Panc1 (cell line): ENCODE data around the gene DDX1. TPM values are rescaled to one million over a fixed set of nuclear protein-coding genes. Genes with fewer than 3 reads are reported as not detected.

Experiments
- ATAC-seq: fragments of 200-7000 bp; cut with Tn5 transposase; 2 replicates; pipeline ENCODE4 v1.9.1; 2020; ENCODE audit warnings: mild to moderate bottlenecking, moderate library complexity
- BruUV-seq: library from RNA; stranded (reverse); fragments of 400-500 nt; replicated peaks from 2 replicates; lab custom pipeline; 2021; lab: Mats Ljungman, UMichigan
- CTCF ChIA-PET: fragments of 300-600 bp; sonication (Branson Sonifier 250); formaldehyde crosslinking; loops from one replicate; lab custom pipeline; 2022; ENCODE audit warnings: antibody characterized with exemption; lab: Charles Lee
- POLR2A ChIA-PET: fragments of 300-600 bp; sonication (Branson Sonifier 250); formaldehyde crosslinking; loops from one replicate; lab custom pipeline; 2022; ENCODE audit warnings: antibody characterized with exemption; lab: Charles Lee
- DNase-seq: peaks from one replicate; pipeline ENCODE4 v3.0.0-alpha.2; 2010; ENCODE audit warnings: low read depth, low spot score
- H3K27ac ChIP-seq: 2 replicates; pipeline ENCODE4 v1.5.1; 2011; ENCODE audit warnings: mild to moderate bottlenecking, low read length, inconsistent platforms
- H3K27me3 ChIP-seq: fragments of 200-500 bp; sonication (Bioruptor generic); 2 replicates; pipeline ENCODE4 v1.6.0; 2014; ENCODE audit warnings: low read length, inconsistent platforms; ENCODE audit not compliant: control insufficient read depth, insufficient read depth
- H3K36me3 ChIP-seq: fragments of 200-500 bp; sonication (Bioruptor generic); 2 replicates; pipeline ENCODE4 v1.5.1; 2014; ENCODE audit warnings: inconsistent platforms, mild to moderate bottlenecking, low read length, moderate library complexity; ENCODE audit not compliant: control insufficient read depth, insufficient read depth
- H3K4me1 ChIP-seq: 2 replicates; pipeline ENCODE4 v1.5.1; 2011; ENCODE audit warnings: inconsistent platforms, mild to moderate bottlenecking, low read length, moderate library complexity; ENCODE audit not compliant: control insufficient read depth, insufficient read depth
- H3K4me3 ChIP-seq, 2 experiments: 2 replicates each; pipeline ENCODE4 v1.5.1; 2011 to 2012; ENCODE audit warnings: low read depth in 2 of 2, low read length in 2 of 2, mild to moderate bottlenecking in 2 of 2, inconsistent platforms in 1 of 2, moderate library complexity in 1 of 2
- H3K9me3 ChIP-seq: fragments of 200-500 bp; sonication (Bioruptor generic); 2 replicates; pipeline ENCODE4 v1.5.1; 2014; ENCODE audit warnings: low read depth, mild to moderate bottlenecking, inconsistent platforms, low read length, moderate library complexity; ENCODE audit not compliant: control insufficient read depth, insufficient read depth
- POLR2AphosphoS5 ChIP-seq: IDR thresholded peaks from 2 replicates; pipeline ENCODE4 v1.6.1; 2012; ENCODE audit warnings: mild to moderate bottlenecking, low read depth, low read length, moderate library complexity
- SIN3A ChIP-seq: IDR thresholded peaks from 2 replicates; pipeline ENCODE4 v1.6.1; 2012; ENCODE audit warnings: low read depth, mild to moderate bottlenecking, low read length, moderate library complexity, borderline replicate concordance; ENCODE audit not compliant: insufficient read depth
- TCF7L2 ChIP-seq: IDR thresholded peaks from 2 replicates; pipeline ENCODE4 v1.6.1; 2011; ENCODE audit warnings: mild to moderate bottlenecking, low read depth, low read length, inconsistent platforms
- in situ Hi-C: cut with HindIII; loops from 2 replicates; pipeline ENCODE4 v1.10.0; 2016; ENCODE audit warnings: low sequenced_read_pairs, low pct_unique_long_range_greater_than_20kb
- intact Hi-C: fragments of 100-400 bp; cut with micrococcal nuclease; formaldehyde crosslinking; loops from one replicate; pipeline ENCODE4 v1.10.0; 2022; ENCODE audit not compliant: unreplicated experiment
- total RNA-seq: library from RNA; stranded (reverse); gene quantifications from one replicate; pipeline ENCODE4 v1.2.1, GENCODE V29; 2021; ENCODE audit not compliant: unreplicated experiment
- TF ChIP-seq, protein P1 (sequence below), 2 experiments: IDR thresholded peaks; 2 replicates each; pipeline ENCODE4 v1.6.1; 2011 to 2012; ENCODE audit warnings: low read depth in 2 of 2, control low read depth in 1 of 2, low read length in 1 of 2, mild to moderate bottlenecking in 1 of 2, moderate library complexity in 1 of 2; ENCODE audit not compliant: insufficient read depth in 1 of 2
- TF ChIP-seq, protein P2 (sequence below): fragments of 450-650 bp; IDR thresholded peaks from 2 replicates; pipeline ENCODE4 v1.5.1; 2017; ENCODE audit warnings: mild to moderate bottlenecking

Gene DDX1
- total RNA-seq, 1 experiment from 2014 or later = 102 TPM

DNA sequence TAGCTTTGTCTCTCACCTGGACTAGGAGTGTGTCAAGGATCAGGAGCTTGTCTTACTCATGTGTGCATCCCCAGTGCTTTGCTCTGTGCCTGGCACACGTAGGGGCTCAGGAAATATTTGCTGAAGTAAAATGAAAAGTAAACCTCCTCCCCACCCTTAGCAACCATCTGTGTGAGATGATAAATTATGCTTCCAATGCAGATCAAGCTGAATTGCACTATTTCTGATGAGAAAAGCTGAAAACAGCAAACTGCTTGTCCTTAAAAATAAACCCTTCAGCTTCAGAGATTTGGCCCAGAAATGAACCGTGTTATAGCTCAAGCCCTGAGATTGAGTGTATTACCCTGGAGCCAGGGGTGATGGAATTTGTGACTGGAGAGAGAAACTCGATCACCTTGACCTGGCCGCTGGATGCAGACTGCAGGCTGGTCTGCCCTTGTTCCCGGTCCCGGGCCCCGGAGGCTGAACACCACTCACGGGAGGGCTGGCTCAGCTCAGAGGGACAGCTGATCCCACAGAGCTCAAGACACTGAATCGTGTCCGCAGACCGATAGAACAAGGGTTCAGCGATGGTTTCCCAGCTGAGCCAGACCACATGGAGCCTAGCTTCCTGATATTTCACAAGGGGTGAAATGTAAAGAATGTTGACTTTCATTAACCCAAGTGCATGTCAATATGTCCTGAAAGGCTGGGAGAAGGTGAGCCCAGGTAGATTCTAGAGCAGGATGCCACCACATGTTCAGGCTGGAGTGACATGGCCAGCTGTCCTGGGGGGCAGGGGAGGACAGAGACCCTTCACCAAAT is 50.5 kb downstream of the DDX1 start:
- in situ Hi-C loops (no loop called here), intact Hi-C loops (no loop called here)
- DNase-seq (no peak), ATAC-seq (no peak)
- no peak for TF ChIP-seq TCF7L2
- TF ChIP-seq POLR2AphosphoS5 = no peak
- TF ChIP-seq SIN3A = no peak
- TF ChIP-seq, protein P1, sequence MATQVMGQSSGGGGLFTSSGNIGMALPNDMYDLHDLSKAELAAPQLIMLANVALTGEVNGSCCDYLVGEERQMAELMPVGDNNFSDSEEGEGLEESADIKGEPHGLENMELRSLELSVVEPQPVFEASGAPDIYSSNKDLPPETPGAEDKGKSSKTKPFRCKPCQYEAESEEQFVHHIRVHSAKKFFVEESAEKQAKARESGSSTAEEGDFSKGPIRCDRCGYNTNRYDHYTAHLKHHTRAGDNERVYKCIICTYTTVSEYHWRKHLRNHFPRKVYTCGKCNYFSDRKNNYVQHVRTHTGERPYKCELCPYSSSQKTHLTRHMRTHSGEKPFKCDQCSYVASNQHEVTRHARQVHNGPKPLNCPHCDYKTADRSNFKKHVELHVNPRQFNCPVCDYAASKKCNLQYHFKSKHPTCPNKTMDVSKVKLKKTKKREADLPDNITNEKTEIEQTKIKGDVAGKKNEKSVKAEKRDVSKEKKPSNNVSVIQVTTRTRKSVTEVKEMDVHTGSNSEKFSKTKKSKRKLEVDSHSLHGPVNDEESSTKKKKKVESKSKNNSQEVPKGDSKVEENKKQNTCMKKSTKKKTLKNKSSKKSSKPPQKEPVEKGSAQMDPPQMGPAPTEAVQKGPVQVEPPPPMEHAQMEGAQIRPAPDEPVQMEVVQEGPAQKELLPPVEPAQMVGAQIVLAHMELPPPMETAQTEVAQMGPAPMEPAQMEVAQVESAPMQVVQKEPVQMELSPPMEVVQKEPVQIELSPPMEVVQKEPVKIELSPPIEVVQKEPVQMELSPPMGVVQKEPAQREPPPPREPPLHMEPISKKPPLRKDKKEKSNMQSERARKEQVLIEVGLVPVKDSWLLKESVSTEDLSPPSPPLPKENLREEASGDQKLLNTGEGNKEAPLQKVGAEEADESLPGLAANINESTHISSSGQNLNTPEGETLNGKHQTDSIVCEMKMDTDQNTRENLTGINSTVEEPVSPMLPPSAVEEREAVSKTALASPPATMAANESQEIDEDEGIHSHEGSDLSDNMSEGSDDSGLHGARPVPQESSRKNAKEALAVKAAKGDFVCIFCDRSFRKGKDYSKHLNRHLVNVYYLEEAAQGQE (IDR thresholded peaks at IDR 0.05; ENCODE audit: insufficient read depth in 1 of 2, low read depth in 2 of 2, low read length in 1 of 2) = no peak
- TF ChIP-seq, protein P2, sequence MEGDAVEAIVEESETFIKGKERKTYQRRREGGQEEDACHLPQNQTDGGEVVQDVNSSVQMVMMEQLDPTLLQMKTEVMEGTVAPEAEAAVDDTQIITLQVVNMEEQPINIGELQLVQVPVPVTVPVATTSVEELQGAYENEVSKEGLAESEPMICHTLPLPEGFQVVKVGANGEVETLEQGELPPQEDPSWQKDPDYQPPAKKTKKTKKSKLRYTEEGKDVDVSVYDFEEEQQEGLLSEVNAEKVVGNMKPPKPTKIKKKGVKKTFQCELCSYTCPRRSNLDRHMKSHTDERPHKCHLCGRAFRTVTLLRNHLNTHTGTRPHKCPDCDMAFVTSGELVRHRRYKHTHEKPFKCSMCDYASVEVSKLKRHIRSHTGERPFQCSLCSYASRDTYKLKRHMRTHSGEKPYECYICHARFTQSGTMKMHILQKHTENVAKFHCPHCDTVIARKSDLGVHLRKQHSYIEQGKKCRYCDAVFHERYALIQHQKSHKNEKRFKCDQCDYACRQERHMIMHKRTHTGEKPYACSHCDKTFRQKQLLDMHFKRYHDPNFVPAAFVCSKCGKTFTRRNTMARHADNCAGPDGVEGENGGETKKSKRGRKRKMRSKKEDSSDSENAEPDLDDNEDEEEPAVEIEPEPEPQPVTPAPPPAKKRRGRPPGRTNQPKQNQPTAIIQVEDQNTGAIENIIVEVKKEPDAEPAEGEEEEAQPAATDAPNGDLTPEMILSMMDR = no peak
- H3K4me1 ChIP-seq = no peaks in the 10 kb centered on the region
- no peaks in the 10 kb centered on the region for H3K36me3 ChIP-seq
- ChIA-PET CTCF (no interaction called here), POLR2A (no interaction called here)
- no peak overlapping the region for H3K4me3 ChIP-seq
- H3K27ac ChIP-seq = no peak overlapping the region
- no peaks in the 10 kb centered on the region for H3K27me3 ChIP-seq
- H3K9me3 ChIP-seq = no peaks in the 10 kb centered on the region
- BruUV-seq = no TSS peak

DNA sequence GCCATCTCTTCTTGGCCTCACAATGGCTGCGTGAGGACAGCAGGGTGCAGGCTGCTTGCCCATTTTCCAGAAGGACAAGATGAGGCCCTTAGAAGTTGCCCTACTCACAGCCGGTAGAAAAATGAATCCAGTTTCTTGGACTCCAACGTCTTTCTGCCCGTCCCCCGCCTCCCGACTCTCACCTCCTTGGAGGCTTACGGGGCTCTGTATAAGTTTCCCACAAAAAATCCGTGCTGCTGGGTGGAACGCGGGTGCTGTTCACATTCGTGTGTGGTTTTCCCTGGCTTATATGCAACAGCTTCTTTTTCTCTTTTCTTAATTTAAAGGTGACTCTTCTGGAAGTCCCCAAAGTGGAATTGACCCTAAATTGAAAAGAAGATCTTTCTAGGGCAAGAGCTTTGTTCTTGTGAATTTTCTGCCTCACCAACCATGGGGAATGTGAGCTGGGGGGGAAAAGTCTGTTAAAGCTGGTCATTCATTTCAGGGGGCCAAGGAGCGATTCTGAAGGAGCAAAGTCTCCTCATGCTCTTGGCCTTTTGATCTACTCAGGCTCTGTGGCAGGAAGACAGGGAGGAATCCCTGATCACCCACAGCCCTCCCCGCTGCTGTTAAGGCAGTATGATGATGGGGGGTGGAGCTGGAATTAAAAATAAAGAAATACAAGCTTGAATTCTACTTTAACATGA is 51.3 kb downstream of the DDX1 start:
- in situ Hi-C loops (no loop called here), intact Hi-C loops (no loop called here)
- Histone ChIP-seq H3K4me1 (no peaks in the 10 kb centered on the region), H3K27ac (no peak overlapping the region), H3K27me3 (no peaks in the 10 kb centered on the region), H3K9me3 (no peaks in the 10 kb centered on the region), H3K4me3 (no peak overlapping the region), H3K36me3 (no peaks in the 10 kb centered on the region)
- BruUV-seq = no TSS peak
- POLR2A ChIA-PET = no interaction called here
- no peak for DNase-seq
- no peak for TF ChIP-seq POLR2AphosphoS5
- TF ChIP-seq TCF7L2 = no peak
- CTCF ChIA-PET = no interaction called here
- no peak for ATAC-seq
